Loucy (cell line): ENCODE results near the gene NCF2.

Source experiments
- H2AFZ ChIP-seq: fragments of 200-600 bp; sonication (generic); 2 replicates; pipeline ENCODE4 v1.6.0; 2016; ENCODE audit warnings: antibody characterized with exemption, mild to moderate bottlenecking, low read length, moderate library complexity
- H3F3A ChIP-seq: fragments of 200-600 bp; 2 replicates; pipeline ENCODE4 v1.6.0; 2016; ENCODE audit warnings: antibody characterized with exemption, low read depth, mild to moderate bottlenecking
- H3K27me3 ChIP-seq: fragments of 200-600 bp; sonication (generic); 2 replicates; pipeline ENCODE4 v1.6.1; 2014; ENCODE audit warnings: low read length, mild to moderate bottlenecking; ENCODE audit not compliant: insufficient read depth, poor library complexity, severe bottlenecking
- H3K36me3 ChIP-seq: fragments of 200-600 bp; sonication (generic); 2 replicates; pipeline ENCODE4 v1.6.1; 2016; ENCODE audit warnings: low read length; ENCODE audit not compliant: insufficient read depth
- H3K4me1 ChIP-seq: fragments of 200-600 bp; sonication (generic); 2 replicates; pipeline ENCODE4 v1.5.1; 2014; ENCODE audit warnings: low read length, mild to moderate bottlenecking; ENCODE audit not compliant: insufficient read depth, poor library complexity, severe bottlenecking
- H3K4me2 ChIP-seq: fragments of 200-600 bp; sonication (generic); 2 replicates; pipeline ENCODE4 v1.6.0; 2014; ENCODE audit warnings: antibody characterized with exemption, low read length, low read depth, mild to moderate bottlenecking; ENCODE audit not compliant: poor library complexity, severe bottlenecking
- H3K4me3 ChIP-seq: fragments of 200-600 bp; sonication (generic); 2 replicates; pipeline ENCODE4 v1.5.1; 2014; ENCODE audit warnings: low read length, mild to moderate bottlenecking, mixed read lengths; ENCODE audit not compliant: poor library complexity, severe bottlenecking
- H3K79me2 ChIP-seq: fragments of 200-600 bp; sonication (generic); 2 replicates; pipeline ENCODE4 v1.6.1; 2014; ENCODE audit warnings: low read length; ENCODE audit not compliant: insufficient read depth
- H3K9ac ChIP-seq: fragments of 200-600 bp; sonication (generic); 2 replicates; pipeline ENCODE4 v1.6.0; 2014; ENCODE audit warnings: mild to moderate bottlenecking, low read depth, low read length, moderate library complexity; ENCODE audit not compliant: poor library complexity, severe bottlenecking
- H3K9me2 ChIP-seq: fragments of 200-600 bp; sonication (generic); replicated peaks from 2 replicates; pipeline ENCODE4 v1.6.1; 2016; ENCODE audit warnings: low read depth, low read length, mixed read lengths
- H3K9me3 ChIP-seq: fragments of 200-600 bp; sonication (generic); 2 replicates; pipeline ENCODE4 v1.6.1; 2014; ENCODE audit warnings: mild to moderate bottlenecking, antibody characterized with exemption, low read length, low read depth; ENCODE audit not compliant: insufficient read depth
- H4K20me1 ChIP-seq: fragments of 200-600 bp; sonication (generic); 2 replicates; pipeline ENCODE4 v1.6.0; 2014; ENCODE audit warnings: antibody characterized with exemption, low read length, mild to moderate bottlenecking; ENCODE audit not compliant: insufficient read depth, poor library complexity, severe bottlenecking
- CTCF ChIP-seq: fragments of 200-600 bp; sonication (generic); conservative IDR thresholded peaks from 2 replicates; pipeline ENCODE4 v1.5.1; 2014; ENCODE audit warnings: mild to moderate bottlenecking, antibody characterized with exemption, low read length
- EZH2phosphoT487 ChIP-seq: fragments of 200-600 bp; IDR thresholded peaks from 2 replicates; pipeline ENCODE4 v1.6.1; 2018; ENCODE audit warnings: antibody characterized with exemption, mild to moderate bottlenecking, moderate library complexity, borderline replicate concordance

Gene NCF2

DNA sequence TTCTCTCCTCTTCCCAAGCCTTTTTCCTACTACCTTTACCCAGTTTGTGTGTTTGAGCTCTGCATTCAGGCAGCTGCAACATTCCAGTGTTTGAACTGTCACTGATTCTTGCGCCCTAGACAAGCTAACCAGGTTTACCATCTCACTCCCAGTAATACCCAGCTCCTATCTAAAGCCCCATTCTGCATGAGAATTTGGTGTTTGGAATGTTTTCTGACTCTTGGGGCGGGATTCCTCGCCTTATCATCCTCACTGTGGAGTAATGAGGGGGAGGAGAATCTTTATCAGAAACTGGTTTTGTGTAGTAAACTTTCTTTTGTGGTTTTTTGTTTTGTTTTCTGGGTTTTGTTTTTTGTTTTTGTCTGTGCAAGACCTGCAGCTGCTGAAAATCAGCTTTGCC, 36.5 kb downstream of the NCF2 start:
- Histone ChIP-seq H3K4me1 (no peaks in the 10 kb centered on the region), H3K4me2 (no peak overlapping the region), H3K4me3 (no peak overlapping the region), H3F3A (no peaks in the 10 kb centered on the region), H3K9me2 (no peaks in the 10 kb centered on the region), H3K9me3 (no peaks in the 10 kb centered on the region), H4K20me1 (no peaks in the 10 kb centered on the region), H3K36me3 (peaks cover 65% of the 10 kb centered on the region), H3K27me3 (no peaks in the 10 kb centered on the region), H3K9ac (no peak overlapping the region), H2AFZ (no peak overlapping the region), H3K79me2 (no peaks in the 10 kb centered on the region)
- TF ChIP-seq EZH2phosphoT487 (no peak), CTCF (no peak)

DNA sequence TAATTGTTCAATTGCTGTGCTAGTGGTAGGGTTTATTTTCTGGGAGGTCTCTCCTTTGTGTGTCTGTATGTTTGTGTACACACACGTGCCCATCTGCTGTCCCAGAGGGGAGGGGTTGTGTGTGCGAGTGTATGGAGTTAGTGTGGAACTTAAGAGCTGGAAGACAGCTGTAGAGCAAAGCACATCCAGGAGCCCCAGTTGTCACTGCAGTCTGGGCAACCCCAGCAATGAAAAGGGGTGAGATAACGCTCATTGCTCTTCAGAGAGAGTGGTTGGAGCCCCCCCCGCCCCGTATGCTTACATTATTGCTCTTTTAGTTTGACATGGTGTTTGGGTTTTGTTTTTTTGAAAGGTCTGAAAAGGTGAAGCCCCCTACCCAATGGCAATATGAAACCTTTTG, 36.9 kb downstream of the NCF2 start:
- Histone ChIP-seq H3K9me3 (no peaks in the 10 kb centered on the region), H3K4me3 (no peak overlapping the region), H2AFZ (no peak overlapping the region), H3K36me3 (peaks cover 69% of the 10 kb centered on the region), H3K9me2 (no peaks in the 10 kb centered on the region), H4K20me1 (no peaks in the 10 kb centered on the region), H3K27me3 (no peaks in the 10 kb centered on the region), H3K4me2 (no peak overlapping the region), H3F3A (no peaks in the 10 kb centered on the region), H3K9ac (no peak overlapping the region), H3K79me2 (no peaks in the 10 kb centered on the region), H3K4me1 (no peaks in the 10 kb centered on the region)
- no peak for TF ChIP-seq CTCF
- no peak for TF ChIP-seq EZH2phosphoT487

GRCh38 chr1:183552891-183553290, 37.4 kb downstream of the NCF2 start:
- no peaks in the 10 kb centered on the region for H3K9me2 ChIP-seq
- no peaks in the 10 kb centered on the region for H3K9me3 ChIP-seq
- no peaks in the 10 kb centered on the region for H3K4me1 ChIP-seq
- no peak overlapping the region for H3K4me3 ChIP-seq
- no peak overlapping the region for H3K4me2 ChIP-seq
- H3K9ac ChIP-seq: no peak overlapping the region
- no peak for TF ChIP-seq CTCF
- no peak for TF ChIP-seq EZH2phosphoT487
- H3F3A ChIP-seq: no peaks in the 10 kb centered on the region
- no peak overlapping the region for H2AFZ ChIP-seq
- H3K36me3 ChIP-seq: peaks cover 73% of the 10 kb centered on the region
- no peaks in the 10 kb centered on the region for H3K27me3 ChIP-seq
- H4K20me1 ChIP-seq: no peaks in the 10 kb centered on the region
- no peaks in the 10 kb centered on the region for H3K79me2 ChIP-seq
